Measurements from ENCODE around the gene VAMP3.
A peak's percentile ranks its signal among the peaks of the same experiment; 100 is the strongest.

Gene VAMP3

GRCh38 chr1:7813677-7814373, 42.7 kb downstream of the VAMP3 start:
- H3K27me3 Mint-ChIP-seq: no peaks in the 10 kb centered on the region
- H3K27ac Mint-ChIP-seq: no peak overlapping the region
- H3K36me3 Mint-ChIP-seq (ENCODE audit: low read depth): peaks cover 37% of the 10 kb centered on the region
- no peaks in the 10 kb centered on the region for H3K4me1 Mint-ChIP-seq (ENCODE audit: low read depth)
- H3K4me3 Mint-ChIP-seq: no peak overlapping the region
- H3K9me3 Mint-ChIP-seq: peaks cover 15% of the 10 kb centered on the region

DNA sequence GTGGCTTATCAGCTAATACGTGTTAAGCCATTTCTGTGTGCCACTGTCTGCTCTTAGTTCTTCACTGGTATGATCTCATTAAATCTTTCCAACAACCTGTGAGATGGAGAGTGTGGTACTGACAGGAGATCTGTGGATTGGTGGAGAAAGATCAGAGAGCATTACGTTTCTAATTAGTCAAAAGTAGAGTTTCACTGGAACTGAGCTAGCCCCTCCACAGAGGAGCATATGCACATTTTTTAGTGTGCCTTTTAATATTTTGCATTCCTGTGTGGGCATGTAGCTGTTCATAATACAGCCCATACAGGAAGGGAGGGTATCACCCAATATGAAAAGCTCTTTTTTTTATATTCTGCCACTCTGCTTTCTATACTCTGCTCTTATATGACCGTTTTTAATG, 50.2 kb downstream of the VAMP3 start:
- H3K9me3 Mint-ChIP-seq: no peaks in the 10 kb centered on the region
- no peaks in the 10 kb centered on the region for H3K27me3 Mint-ChIP-seq
- no peaks in the 10 kb centered on the region for H3K4me1 Mint-ChIP-seq (ENCODE audit: low read depth)
- H3K4me3 Mint-ChIP-seq: no peak overlapping the region
- no peak overlapping the region for H3K27ac Mint-ChIP-seq
- H3K36me3 Mint-ChIP-seq (ENCODE audit: low read depth): peaks cover 25% of the 10 kb centered on the region

GRCh38 chr1:7824701-7825100, 53.6 kb downstream of the VAMP3 start:
- H3K9me3 Mint-ChIP-seq: no peaks in the 10 kb centered on the region
- no peak overlapping the region for H3K4me3 Mint-ChIP-seq
- no peak overlapping the region for H3K27ac Mint-ChIP-seq
- peaks cover 35% of the 10 kb centered on the region for H3K36me3 Mint-ChIP-seq (ENCODE audit: low read depth)
- H3K27me3 Mint-ChIP-seq: no peaks in the 10 kb centered on the region
- H3K4me1 Mint-ChIP-seq (ENCODE audit: low read depth): peaks cover 7% of the 10 kb centered on the region

GRCh38 chr1:7826363-7826762, 55.3 kb downstream of the VAMP3 start:
- H3K27me3 Mint-ChIP-seq: no peaks in the 10 kb centered on the region
- peaks cover 11% of the 10 kb centered on the region for H3K4me1 Mint-ChIP-seq (ENCODE audit: low read depth)
- H3K27ac Mint-ChIP-seq: no peak overlapping the region
- H3K9me3 Mint-ChIP-seq: no peaks in the 10 kb centered on the region
- peak overlapping the region; percentile 78 for H3K4me3 Mint-ChIP-seq
- H3K36me3 Mint-ChIP-seq (ENCODE audit: low read depth): peaks cover 30% of the 10 kb centered on the region

DNA sequence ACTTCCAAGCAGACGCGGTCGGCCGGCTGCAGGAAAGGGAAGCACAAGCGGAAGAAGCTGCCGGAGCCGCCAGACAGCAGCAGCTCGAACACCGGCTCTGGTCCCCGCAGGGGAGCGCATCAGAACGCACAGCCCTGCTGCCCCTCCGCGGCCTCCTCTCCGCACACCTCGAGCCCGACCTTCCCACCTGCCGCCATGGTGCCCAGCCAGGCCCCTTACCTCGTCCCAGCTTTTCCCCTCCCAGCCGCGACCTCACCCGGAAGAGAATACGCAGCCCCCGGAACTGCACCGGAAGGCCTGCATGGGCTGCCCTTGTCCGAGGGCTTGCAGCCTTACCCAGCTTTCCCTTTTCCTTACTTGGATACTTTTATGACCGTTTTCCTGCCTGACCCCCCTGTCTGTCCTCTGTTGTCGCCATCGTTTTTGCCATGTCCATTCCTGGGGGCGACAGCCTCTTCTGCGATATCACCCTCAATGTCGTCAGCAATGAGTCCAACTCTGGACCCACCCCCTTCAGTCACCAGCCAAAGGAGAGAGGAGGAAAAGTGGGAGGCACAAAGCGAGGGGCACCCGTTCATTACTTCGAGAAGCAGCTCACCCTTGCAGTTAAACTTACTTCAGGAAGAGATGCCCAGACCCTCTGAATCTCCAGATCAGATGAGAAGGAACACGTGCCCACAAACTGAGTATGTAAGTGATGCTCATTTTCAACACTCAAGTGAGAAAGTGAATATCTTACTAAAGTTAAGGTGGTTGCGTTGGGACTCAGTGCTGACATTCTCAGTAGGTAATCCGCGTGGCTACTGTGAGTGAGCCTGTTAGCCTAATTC, 56.2 kb downstream of the VAMP3 start:
- no peaks in the 10 kb centered on the region for H3K27me3 Mint-ChIP-seq
- peaks cover 15% of the 10 kb centered on the region for H3K4me1 Mint-ChIP-seq (ENCODE audit: low read depth)
- H3K27ac Mint-ChIP-seq: peak overlapping the region; percentile 53
- H3K4me3 Mint-ChIP-seq: peak overlapping the region; percentile 78
- H3K9me3 Mint-ChIP-seq: no peaks in the 10 kb centered on the region
- peaks cover 29% of the 10 kb centered on the region for H3K36me3 Mint-ChIP-seq (ENCODE audit: low read depth)

Data from stimulated activated naive CD8-positive, alpha-beta T cell treated with anti-CD3 and anti-CD28 coated beads, Interleukin-15, Interleukin-2, amounts not matched to agents 100 ng/mL and 50 ng/mL, for 24 hours (primary cell).